T-helper 1 cell treated with Interleukin-12 subunit alpha and Interleukin-12 subunit beta and Interleukin-4 antibody, amounts not matched to agents 30 ng/mL and 1 ng/mL, for 36 hours (primary cell): ENCODE measurements around the gene RIPK3. TPM values are rescaled to one million over a fixed set of nuclear protein-coding genes. Genes with fewer than 3 reads are reported as not detected.

ENCODE experiments used
- intact Hi-C: fragments of 100-400 bp; cut with micrococcal nuclease; formaldehyde crosslinking; loops from one replicate; pipeline ENCODE4 v1.15.1; 2024
- total RNA-seq: library from RNA; stranded (reverse); gene quantifications from 2 replicates; pipeline ENCODE4 v1.2.3, GENCODE V29; 2022

The RIPK3 gene
- total RNA-seq, 1 donor from 2014 or later, result 37.1 TPM

GRCh38 chr14:24308342-24309124 lies 31.3 kb downstream of the RIPK3 start:
- intact Hi-C loops, result loop anchor here (1.0 kb wide), 6 partner anchors 9 to 128 kb away; partner anchors contain the start of genes DHRS1, NOP9, RABGGTA and TINF2

GRCh38 chr14:24307575-24308341 lies 32.0 kb downstream of the RIPK3 start, which contains the start of gene CIDEB:
Gene CIDEB (minus strand): TSS chr14:24307977. CDS start chr14:24307858, 119 bp downstream.
- intact Hi-C loops, result loop anchor here (1.0 kb wide), 6 partner anchors 8 to 129 kb away; partner anchors contain the start of genes DHRS1, NOP9, RABGGTA and TINF2

GRCh38 chr14:24307156-24307574 lies 32.6 kb downstream of the RIPK3 start:
- intact Hi-C loops, result no loop called here

- intact Hi-C loops, result no loop called here
Observed at GRCh38 chr14:24304019-24304387, 35.8 kb downstream of the RIPK3 start.

- intact Hi-C loops, result no loop called here
Observed at GRCh38 chr14:24300326-24300980, 39.3 kb downstream of the RIPK3 start.

- intact Hi-C loops, result loop anchor here (1.0 to 5.0 kb wide), 11 partner anchors 9 to 207 kb away; partner anchors contain the start of genes CHMP4A, GMPR2, IPO4 and NEDD8
Observed at GRCh38 chr14:24299255-24300191, 40.3 kb downstream of the RIPK3 start, which contains the start of the genes DHRS1 and NOP9. Gene DHRS1 (minus strand): TSS chr14:24299780. CDS start chr14:24299106, 674 bp downstream. Gene NOP9 (plus strand): TSS chr14:24299850. CDS start chr14:24299955, 105 bp downstream.

- intact Hi-C loops, result loop anchor here (1.0 to 5.0 kb wide), 11 partner anchors 9 to 207 kb away; partner anchors contain the start of genes CHMP4A, GMPR2, IPO4 and NEDD8
Observed at GRCh38 chr14:24298892-24299254, 40.9 kb downstream of the RIPK3 start.

GRCh38 chr14:24297190-24297964 lies 42.4 kb downstream of the RIPK3 start:
- intact Hi-C loops, result loop anchor here (1.0 to 5.0 kb wide), 5 partner anchors 18 to 283 kb away; partner anchors contain the start of genes PCK2 and RABGGTA

GRCh38 chr14:24296341-24297157 lies 43.2 kb downstream of the RIPK3 start:
- intact Hi-C loops, result loop anchor here (1.0 to 5.0 kb wide), 7 partner anchors 17 to 282 kb away; partner anchors contain the start of genes IRF9, MDP1, PCK2 and RABGGTA

GRCh38 chr14:24293525-24293924 lies 46.3 kb downstream of the RIPK3 start:
- intact Hi-C loops, result no loop called here

- intact Hi-C loops, result no loop called here
Observed at GRCh38 chr14:24292118-24292807, 47.5 kb downstream of the RIPK3 start.

GRCh38 chr14:24291446-24292117 lies 48.2 kb downstream of the RIPK3 start:
- intact Hi-C loops, result no loop called here

- intact Hi-C loops, result no loop called here
Observed at GRCh38 chr14:24290746-24291145, 49.0 kb downstream of the RIPK3 start.

- intact Hi-C loops, result loop anchor here (2.0 kb wide), 1 partner anchor 19 kb away; the partner anchor contains the start of gene RABGGTA
Observed at GRCh38 chr14:24289649-24290280, 50.0 kb downstream of the RIPK3 start.

GRCh38 chr14:24286996-24287395 lies 52.8 kb downstream of the RIPK3 start:
- intact Hi-C loops, result no loop called here
